Ovary (tissue), 3 donors: ENCODE results near the gene KDM3A.

Experiments
- POLR2A ChIP-seq: fragments of 450-650 bp; IDR thresholded peaks from one replicate; pipeline ENCODE4 v1.6.1; 2017; ENCODE audit warnings: antibody characterized with exemption, mild to moderate bottlenecking, moderate library complexity
- TF ChIP-seq, protein P1 (sequence below), 3 donors: fragments of 450-650 bp in 2 of 3; fragments of 200-600 bp in 1 of 3; IDR thresholded peaks; one replicate each; pipeline versions ENCODE4 v1.5.1 to v1.8.0; 2016 to 2022; ENCODE audit warnings: antibody characterized with exemption in 3 of 3, mild to moderate bottlenecking in 1 of 3
- donor health status: DM: no; HTN: no; CAD: no.

DNA sequence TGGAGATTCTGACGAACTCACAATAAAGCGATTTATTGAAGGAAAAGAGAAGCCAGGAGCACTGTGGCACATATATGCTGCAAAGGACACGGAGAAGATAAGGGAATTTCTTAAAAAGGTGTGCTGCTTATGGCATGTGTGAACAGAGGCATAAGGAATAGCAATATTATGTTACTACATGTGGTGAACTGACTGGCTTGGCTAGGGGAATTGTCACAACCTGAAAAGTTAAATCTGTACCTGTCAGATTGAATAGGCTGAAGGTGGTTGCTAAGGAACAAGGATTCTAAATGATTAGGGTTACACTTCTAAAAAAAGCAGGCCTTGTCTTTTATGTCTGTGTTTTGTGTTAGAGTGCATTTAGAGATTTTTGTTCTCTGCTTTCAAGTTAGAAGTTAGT is 48.4 kb downstream of the KDM3A start:
- TF ChIP-seq, protein P1, sequence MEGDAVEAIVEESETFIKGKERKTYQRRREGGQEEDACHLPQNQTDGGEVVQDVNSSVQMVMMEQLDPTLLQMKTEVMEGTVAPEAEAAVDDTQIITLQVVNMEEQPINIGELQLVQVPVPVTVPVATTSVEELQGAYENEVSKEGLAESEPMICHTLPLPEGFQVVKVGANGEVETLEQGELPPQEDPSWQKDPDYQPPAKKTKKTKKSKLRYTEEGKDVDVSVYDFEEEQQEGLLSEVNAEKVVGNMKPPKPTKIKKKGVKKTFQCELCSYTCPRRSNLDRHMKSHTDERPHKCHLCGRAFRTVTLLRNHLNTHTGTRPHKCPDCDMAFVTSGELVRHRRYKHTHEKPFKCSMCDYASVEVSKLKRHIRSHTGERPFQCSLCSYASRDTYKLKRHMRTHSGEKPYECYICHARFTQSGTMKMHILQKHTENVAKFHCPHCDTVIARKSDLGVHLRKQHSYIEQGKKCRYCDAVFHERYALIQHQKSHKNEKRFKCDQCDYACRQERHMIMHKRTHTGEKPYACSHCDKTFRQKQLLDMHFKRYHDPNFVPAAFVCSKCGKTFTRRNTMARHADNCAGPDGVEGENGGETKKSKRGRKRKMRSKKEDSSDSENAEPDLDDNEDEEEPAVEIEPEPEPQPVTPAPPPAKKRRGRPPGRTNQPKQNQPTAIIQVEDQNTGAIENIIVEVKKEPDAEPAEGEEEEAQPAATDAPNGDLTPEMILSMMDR (IDR thresholded peaks at IDR 0.05), result no peak
- no peak for TF ChIP-seq POLR2A
